Sigmoid colon (tissue), 7 donors: ENCODE data around the gene CARD19. TPM values are rescaled to one million over a fixed set of nuclear protein-coding genes. Genes with fewer than 3 reads are reported as not detected.
"Not testable (repeated sequence)": the region's sequence is repeated elsewhere in the genome, so short reads cannot be mapped to it uniquely, and the experiment has no call there.

ENCODE experiments used
- DNase-seq: peaks from one replicate; pipeline ENCODE4 v3.0.0-alpha.2; 2019
- H3K27ac ChIP-seq, 4 donors: fragments of 200-600 bp; sonication (generic); one replicate each; pipeline ENCODE4 v1.5.1; 2016 to 2019; ENCODE audit warnings: mild to moderate bottlenecking in 1 of 4
- H3K27me3 ChIP-seq, 3 donors: fragments of 200-600 bp; sonication (generic); one replicate each; pipeline ENCODE4 v1.5.1; 2019; ENCODE audit warnings: mild to moderate bottlenecking in 1 of 3
- H3K36me3 ChIP-seq, 4 donors: fragments of 200-600 bp; sonication (generic); one replicate each; pipeline ENCODE4 v1.5.1; 2016 to 2019
- H3K4me1 ChIP-seq, 4 donors: fragments of 200-600 bp; sonication (generic); one replicate each; pipeline ENCODE4 v1.5.1; 2017 to 2019
- H3K4me3 ChIP-seq, 4 donors: fragments of 200-600 bp; sonication (generic); one replicate each; pipeline ENCODE4 v1.5.1; 2017 to 2019; ENCODE audit warnings: mild to moderate bottlenecking in 2 of 4, moderate library complexity in 1 of 4
- H3K9me3 ChIP-seq, 4 donors: fragments of 200-600 bp in 3 of 4; sonication (generic) in 3 of 4; one replicate each; pipeline versions ENCODE4 v1.5.1 to v1.6.1; 2013 to 2019
- CTCF ChIP-seq, 4 experiments: fragments of 450-650 bp in 3 of 4; fragments of 200-600 bp in 1 of 4; IDR thresholded peaks; one replicate each; pipeline ENCODE4 v1.5.1; 2016 to 2019; ENCODE audit warnings: antibody characterized with exemption in 4 of 4, mild to moderate bottlenecking in 3 of 4, moderate library complexity in 2 of 4
- EP300 ChIP-seq, 4 donors: sonication (generic); formaldehyde crosslinking; IDR thresholded peaks; one replicate each; pipeline ENCODE4 v1.6.1; 2017; ENCODE audit warnings: antibody characterized with exemption in 4 of 4
- POLR2A ChIP-seq, 2 donors: fragments of 450-650 bp; IDR thresholded peaks; one replicate each; pipeline ENCODE4 v1.6.1; 2016; ENCODE audit warnings: antibody characterized with exemption in 2 of 2, mild to moderate bottlenecking in 2 of 2, moderate library complexity in 2 of 2
- POLR2AphosphoS5 ChIP-seq, 4 donors: sonication (generic); formaldehyde crosslinking; IDR thresholded peaks; one replicate each; pipeline ENCODE4 v1.6.1; 2017; ENCODE audit warnings: antibody characterized with exemption in 4 of 4
- WGBS, 2 donors: extraction: QIAGEN DNeasy Blood & Tissue Kit; methylation state at CpG; one replicate each; pipeline ENCODE4 v1.1.7; 2013; 5-methylcytosine and 5-hydroxymethylcytosine counted together
- intact Hi-C: fragments of 100-400 bp; cut with DNase I; formaldehyde crosslinking; loops from one replicate; pipeline ENCODE4 v1.15.1; 2023
- polyA plus RNA-seq, 3 donors: library from polyadenylated mRNA; stranded (reverse); fragments of 200-250 nt; gene quantifications; one replicate each; pipeline ENCODE4 v1.2.3, GENCODE V29; 2013
- total RNA-seq, 4 donors: library from RNA; depleted of rRNA; stranded (reverse); fragments of >200 nt; gene quantifications; one replicate each; pipeline ENCODE4 v1.1.0, GENCODE V29; 2016
- donor health status: healthy with polysubstance abuse.
- donor health status: Bipolar disorder and iron deficiency.
- donor health status: healthy.

CARD19 gene
- total and polyA plus RNA-seq, 7 donors = 51.2 to 88.4 (median 82.3) TPM

- no peak overlapping the region for H3K4me3 ChIP-seq
- peaks cover 0 to 25% (median 18%) of the 10 kb centered on the region in 4 donors for H3K4me1 ChIP-seq
- intact Hi-C loops = loop anchor here (10.0 kb wide), 1 partner anchor 133 kb away; no protein-coding TSS in a partner anchor
- TF ChIP-seq POLR2AphosphoS5 (IDR thresholded peaks at IDR 0.05) = no peak
- no peak for TF ChIP-seq CTCF (IDR thresholded peaks at IDR 0.05)
- no peak for TF ChIP-seq POLR2A (IDR thresholded peaks at IDR 0.05)
- TF ChIP-seq EP300 (IDR thresholded peaks at IDR 0.05) = no peak
- H3K27ac ChIP-seq = no peak overlapping the region
- H3K27me3 ChIP-seq = no peaks in the 10 kb centered on the region
- no peaks in the 10 kb centered on the region for H3K9me3 ChIP-seq
- DNase-seq = no peak
- no peaks in the 10 kb centered on the region for H3K36me3 ChIP-seq
- WGBS, 2 donors = 61 to 78% methylated on average over 7 of the region's 7 CpGs
These were observed 42.3 kb downstream of the CARD19 start for GRCh38 chr9:93138171-93138764.

GRCh38 chr9:93139365-93140182, 43.6 kb downstream of the CARD19 start:
- DNase-seq = no peak
- H3K36me3 ChIP-seq = no peaks in the 10 kb centered on the region
- TF ChIP-seq POLR2A (IDR thresholded peaks at IDR 0.05) (no peak), POLR2AphosphoS5 (IDR thresholded peaks at IDR 0.05) (no peak), EP300 (IDR thresholded peaks at IDR 0.05) (no peak), CTCF (IDR thresholded peaks at IDR 0.05) (no peak)
- intact Hi-C loops = loop anchor here (10.0 kb wide), 1 partner anchor 135 kb away; no protein-coding TSS in a partner anchor
- no peak overlapping the region for H3K4me3 ChIP-seq
- WGBS, 2 donors = 79 to 89% methylated on average over 16 of the region's 16 CpGs
- H3K27ac ChIP-seq = no peak overlapping the region
- no peaks in the 10 kb centered on the region for H3K27me3 ChIP-seq
- no peaks in the 10 kb centered on the region for H3K9me3 ChIP-seq
- H3K4me1 ChIP-seq = peaks cover 0 to 30% (median 18%) of the 10 kb centered on the region in 4 donors

- H3K36me3 ChIP-seq = no peaks in the 10 kb centered on the region
- H3K4me1 ChIP-seq = peaks cover 0 to 11% (median 5%) of the 10 kb centered on the region in 4 donors
- TF ChIP-seq EP300 (IDR thresholded peaks at IDR 0.05) (no peak), CTCF (IDR thresholded peaks at IDR 0.05) (no peak), POLR2AphosphoS5 (IDR thresholded peaks at IDR 0.05) (no peak), POLR2A (IDR thresholded peaks at IDR 0.05) (no peak)
- H3K4me3 ChIP-seq = no peak overlapping the region
- no peak for DNase-seq
- no peak overlapping the region for H3K27ac ChIP-seq
- no peaks in the 10 kb centered on the region for H3K27me3 ChIP-seq
- intact Hi-C loops = no loop called here
- H3K9me3 ChIP-seq = no peaks in the 10 kb centered on the region
- WGBS, 2 donors = 80 to 90% methylated on average over 8 of the region's 8 CpGs
These were observed 45.9 kb downstream of the CARD19 start for GRCh38 chr9:93141771-93142483.

GRCh38 chr9:93143830-93144530, 48.0 kb downstream of the CARD19 start:
- Histone ChIP-seq H3K9me3 (no peaks in the 10 kb centered on the region), H3K4me3 (no peak overlapping the region), H3K27me3 (no peaks in the 10 kb centered on the region), H3K27ac (peak overlapping the region; percentile 1 to 45 (median 12)), H3K36me3 (no peaks in the 10 kb centered on the region), H3K4me1 (peaks cover 0 to 11% (median 5%) of the 10 kb centered on the region in 4 donors)
- no peak for TF ChIP-seq EP300 (IDR thresholded peaks at IDR 0.05)
- peak in 2 of 4 donors; percentile 22 to 24 for TF ChIP-seq POLR2AphosphoS5 (IDR thresholded peaks at IDR 0.05)
- TF ChIP-seq POLR2A (IDR thresholded peaks at IDR 0.05) = no peak
- no peak for TF ChIP-seq CTCF (IDR thresholded peaks at IDR 0.05)
- intact Hi-C loops = no loop called here
- WGBS, 2 donors = 34 to 42% methylated on average over 15 of the region's 15 CpGs
- no peak for DNase-seq

- H3K9me3 ChIP-seq, DNase-seq, H3K36me3 ChIP-seq, H3K27me3 ChIP-seq, H3K27ac ChIP-seq, H3K4me3 ChIP-seq, intact Hi-C loops: not testable (repeated sequence)
- H3K4me1 ChIP-seq = peaks cover 0 to 11% (median 5%) of the 10 kb centered on the region in 4 donors
- 81 to 88% methylated on average over 6 of the region's 6 CpGs for WGBS, 2 donors
These were observed 50.7 kb downstream of the CARD19 start for GRCh38 chr9:93146696-93147095.
